Smooth muscle cell of the umbilical artery (primary cell): Measurements from ENCODE around the gene NEO1. TPM values are rescaled to one million over a fixed set of nuclear protein-coding genes. Genes with fewer than 3 reads are reported as not detected.

ENCODE experiments used
- total RNA-seq: library from RNA; depleted of rRNA; stranded (reverse); fragments of >200 nt; gene quantifications from 2 replicates; pipeline ENCODE4 v1.2.3, GENCODE V29; 2014

NEO1 gene
- 88.6 and 109 TPM in 2 replicates for total RNA-seq

GRCh38 chr15:73051807-73052652, at the start of gene NEO1:
Gene NEO1 (plus strand): TSS chr15:73052463. CDS start chr15:73052676, 213 bp downstream.

